ENCODE measurements around the gene GPR108.

GPR108 gene

GRCh38 chr19:6680141-6680540 lies 57.2 kb downstream of the GPR108 start:
- Histone ChIP-seq H3K79me2 (ENCODE audit: low read length) (no peaks in the 10 kb centered on the region), H3K27me3 (ENCODE audit: low read depth, low read length) (peaks cover 38% of the 10 kb centered on the region), H3K4me3 (ENCODE audit: low read length) (no peak overlapping the region), H3K9ac (ENCODE audit: low read length) (no peak overlapping the region), H2AFZ (ENCODE audit: low read depth, low read length) (no peak overlapping the region), H3K9me3 (ENCODE audit: insufficient read depth, low read length) (no peaks in the 10 kb centered on the region), H3K36me3 (replicated peaks; ENCODE audit: low read depth, low read length) (no peaks in the 10 kb centered on the region), H3K4me1 (ENCODE audit: low read length) (peaks cover 15% of the 10 kb centered on the region), H3K4me2 (ENCODE audit: low read length) (no peak overlapping the region), H3K27ac (ENCODE audit: low read length) (no peak overlapping the region), H4K20me1 (ENCODE audit: insufficient read depth, low read length) (no peaks in the 10 kb centered on the region)
- no peak for TF ChIP-seq CTCF (IDR thresholded peaks at IDR 0.05; ENCODE audit: low read depth, low read length)
- no peak for TF ChIP-seq EZH2phosphoT487 (IDR thresholded peaks at IDR 0.05; ENCODE audit: low read depth)

Data from OCI-LY3 (cell line).